OCI-LY7 (cell line): ENCODE results near the gene TRABD2B. TPM values are rescaled to one million over a fixed set of nuclear protein-coding genes. Genes with fewer than 3 reads are reported as not detected.

Experiments
- BruUV-seq: library from RNA; stranded (reverse); fragments of 400-500 nt; replicated peaks from 2 replicates; lab custom pipeline; 2021; lab: Mats Ljungman, UMichigan
- CTCF ChIA-PET: fragments of 300-600 bp; sonication (Branson Sonifier 250); formaldehyde crosslinking; loops from one replicate; lab custom pipeline; 2022; ENCODE audit warnings: antibody characterized with exemption; ENCODE audit not compliant: unreplicated experiment; lab: Charles Lee
- POLR2A ChIA-PET: fragments of 300-600 bp; sonication (Branson Sonifier 250); formaldehyde crosslinking; loops from one replicate; lab custom pipeline; 2022; ENCODE audit warnings: antibody characterized with exemption; lab: Charles Lee
- DNase-seq: peaks from one replicate; pipeline ENCODE4 v3.0.0-alpha.2; 2015; ENCODE audit warnings: low spot score
- H2AFZ ChIP-seq: fragments of 200-600 bp; sonication (generic), shearing (Covaris generic); 2 replicates; pipeline ENCODE4 v1.6.1; 2014; ENCODE audit warnings: mild to moderate bottlenecking, antibody characterized with exemption, low read length, moderate library complexity
- H3K27ac ChIP-seq: fragments of 200-600 bp; sonication (generic); 2 replicates; pipeline ENCODE4 v1.5.1; 2014; ENCODE audit warnings: mixed run types, low read depth, mild to moderate bottlenecking, moderate library complexity, low read length, inconsistent platforms; ENCODE audit not compliant: poor library complexity, severe bottlenecking
- H3K36me3 ChIP-seq: fragments of 200-600 bp; sonication (generic); 2 replicates; pipeline ENCODE4 v1.6.1; 2014; ENCODE audit warnings: mild to moderate bottlenecking, antibody characterized with exemption, low read length, moderate library complexity, mixed read lengths; ENCODE audit not compliant: insufficient read depth
- H3K4me1 ChIP-seq: fragments of 200-600 bp; sonication (generic); 2 replicates; pipeline ENCODE4 v1.5.1; 2014; ENCODE audit warnings: mild to moderate bottlenecking, low read length; ENCODE audit not compliant: insufficient read depth, poor library complexity, severe bottlenecking
- H3K4me2 ChIP-seq: fragments of 200-600 bp; sonication (generic); 2 replicates; pipeline ENCODE4 v1.6.1; 2014; ENCODE audit warnings: mild to moderate bottlenecking, low read length
- H3K4me3 ChIP-seq: fragments of 200-600 bp; sonication (generic); 2 replicates; pipeline ENCODE4 v1.5.1; 2014; ENCODE audit warnings: mild to moderate bottlenecking, low read depth, low read length; ENCODE audit not compliant: poor library complexity, severe bottlenecking
- H3K79me2 ChIP-seq: fragments of 200-600 bp; sonication (generic); 2 replicates; pipeline ENCODE4 v1.6.1; 2016; ENCODE audit warnings: low read depth, mild to moderate bottlenecking, low read length, moderate library complexity, mixed read lengths; ENCODE audit not compliant: insufficient read depth
- H3K9me2 ChIP-seq: fragments of 200-600 bp; sonication (generic); 2 replicates; pipeline ENCODE4 v1.6.1; 2016; ENCODE audit warnings: mild to moderate bottlenecking, low read length, mixed read lengths; ENCODE audit not compliant: insufficient read depth
- H3K9me3 ChIP-seq: fragments of 200-600 bp; sonication (generic); 2 replicates; pipeline ENCODE4 v1.6.1; 2014; ENCODE audit warnings: mild to moderate bottlenecking, mixed run types, low read length, mixed read lengths
- H4K20me1 ChIP-seq: fragments of 200-600 bp; sonication (generic); 2 replicates; pipeline ENCODE4 v1.6.1; 2014; ENCODE audit warnings: mild to moderate bottlenecking, antibody characterized with exemption, low read length, moderate library complexity, mixed read lengths; ENCODE audit not compliant: insufficient read depth
- CTCF ChIP-seq: fragments of 200-600 bp; sonication (generic); conservative IDR thresholded peaks from 2 replicates; pipeline ENCODE4 v1.5.1; 2014; ENCODE audit warnings: mild to moderate bottlenecking, antibody characterized with exemption, low read length, moderate library complexity, mixed read lengths
- EZH2phosphoT487 ChIP-seq: fragments of 200-600 bp; sonication (generic); IDR thresholded peaks from 2 replicates; pipeline ENCODE4 v1.6.1; 2018; ENCODE audit warnings: low read depth, borderline replicate concordance, mild to moderate bottlenecking, mixed run types, antibody characterized with exemption, low read length, moderate library complexity, mixed read lengths
- intact Hi-C: fragments of 100-400 bp; cut with micrococcal nuclease; formaldehyde crosslinking; loops from one replicate; pipeline ENCODE4 v1.10.0; 2022; ENCODE audit not compliant: unreplicated experiment
- total RNA-seq, 2 experiments: library from RNA; depleted of rRNA in 1 of 2; stranded (reverse); fragments of >200 nt in 1 of 2; shearing (Covaris generic) in 1 of 2; gene quantifications; 2 replicates each; pipeline ENCODE4 v1.2.3, GENCODE V29; 2014 to 2022

The TRABD2B gene
- total RNA-seq, 2 experiments from 2014 or later, result not detected

GRCh38 chr1:47755101-47755990, 241.8 kb downstream of the TRABD2B start:
- DNase-seq, result peak; percentile 59
- Histone ChIP-seq H3K9me2 (no peaks in the 10 kb centered on the region), H3K4me3 (no peak overlapping the region), H3K4me2 (no peak overlapping the region), H2AFZ (no peak overlapping the region), H3K9me3 (no peaks in the 10 kb centered on the region), H4K20me1 (no peaks in the 10 kb centered on the region), H3K36me3 (no peaks in the 10 kb centered on the region), H3K4me1 (no peaks in the 10 kb centered on the region), H3K27ac (no peak overlapping the region), H3K79me2 (no peaks in the 10 kb centered on the region)
- POLR2A ChIA-PET, result no interaction called here
- BruUV-seq, result no TSS peak
- CTCF ChIA-PET, result interaction anchor here (0.5 kb wide), 1 partner anchor 260 kb away, joined by 3 read pairs; no protein-coding TSS in a partner anchor
- intact Hi-C loops, result no loop called here
- TF ChIP-seq EZH2phosphoT487, result no peak
- TF ChIP-seq CTCF, result peak; percentile 88

- no TSS peak for BruUV-seq
- H3K4me3 ChIP-seq, result no peak overlapping the region
- no peak overlapping the region for H3K4me2 ChIP-seq
- intact Hi-C loops, result no loop called here
- no peaks in the 10 kb centered on the region for H3K9me2 ChIP-seq
- H3K27ac ChIP-seq, result no peak overlapping the region
- H3K36me3 ChIP-seq, result no peaks in the 10 kb centered on the region
- no peak for TF ChIP-seq CTCF
- no peak for TF ChIP-seq EZH2phosphoT487
- H3K4me1 ChIP-seq, result no peaks in the 10 kb centered on the region
- H2AFZ ChIP-seq, result no peak overlapping the region
- DNase-seq, result no peak
- no peaks in the 10 kb centered on the region for H3K79me2 ChIP-seq
- CTCF ChIA-PET, result no interaction called here
- H3K9me3 ChIP-seq, result no peaks in the 10 kb centered on the region
- POLR2A ChIA-PET, result interaction anchor here (0.6 kb wide), 1 partner anchor 395 kb away, joined by 3 read pairs; no protein-coding TSS in a partner anchor
- no peaks in the 10 kb centered on the region for H4K20me1 ChIP-seq
Observed at GRCh38 chr1:47754221-47754620, 243.0 kb downstream of the TRABD2B start.

- intact Hi-C loops, result no loop called here
- POLR2A ChIA-PET, result interaction anchor here (0.6 kb wide), 1 partner anchor 395 kb away, joined by 3 read pairs; no protein-coding TSS in a partner anchor
Observed at GRCh38 chr1:47753808-47754207, 243.4 kb downstream of the TRABD2B start.

More at GRCh38 chr1:47753808-47754207, 243.4 kb downstream of the TRABD2B start:
- H3K9me3 ChIP-seq, result no peaks in the 10 kb centered on the region
- H3K36me3 ChIP-seq, result no peaks in the 10 kb centered on the region
- no peak for DNase-seq
- no peaks in the 10 kb centered on the region for H3K79me2 ChIP-seq
- H3K4me2 ChIP-seq, result no peak overlapping the region
- no peaks in the 10 kb centered on the region for H3K4me1 ChIP-seq
- H3K4me3 ChIP-seq, result no peak overlapping the region
- no peak overlapping the region for H3K27ac ChIP-seq
- CTCF ChIA-PET, result no interaction called here
- H2AFZ ChIP-seq, result no peak overlapping the region
- no peaks in the 10 kb centered on the region for H4K20me1 ChIP-seq
- TF ChIP-seq EZH2phosphoT487 (no peak), CTCF (no peak)
- H3K9me2 ChIP-seq, result no peaks in the 10 kb centered on the region
- no TSS peak for BruUV-seq
